Right atrium auricular region (tissue), 2 donors: Measurements from ENCODE around the gene DEFB125. TPM values are rescaled to one million over a fixed set of nuclear protein-coding genes. Genes with fewer than 3 reads are reported as not detected.

Experiments used
- DNase-seq: peaks from one replicate; pipeline ENCODE4 v3.0.0-alpha.2; 2019; ENCODE audit warnings: low spot score
- H3K27ac ChIP-seq, 2 donors: fragments of 200-600 bp; sonication (generic); 1 replicate in 1 of 2; 2 replicates in 1 of 2; pipeline ENCODE4 v1.5.1; 2016 to 2019
- H3K27me3 ChIP-seq, 2 donors: fragments of 200-600 bp; sonication (generic); one replicate each; pipeline versions ENCODE4 v1.5.1 to v1.6.0; 2017 to 2019
- H3K36me3 ChIP-seq: fragments of 200-600 bp; sonication (generic); one replicate; pipeline ENCODE4 v1.5.1; 2016
- H3K4me1 ChIP-seq, 2 donors: fragments of 200-600 bp; sonication (generic); one replicate each; pipeline versions ENCODE4 v1.5.1 to v1.6.0; 2017 to 2019
- H3K4me3 ChIP-seq, 2 donors: fragments of 200-600 bp; sonication (generic); 1 replicate in 1 of 2; 2 replicates in 1 of 2; pipeline ENCODE4 v1.5.1; 2017 to 2019; ENCODE audit warnings: mild to moderate bottlenecking in 1 of 2, moderate library complexity in 1 of 2
- H3K9me3 ChIP-seq, 2 donors: fragments of 200-600 bp; sonication (generic); one replicate each; pipeline ENCODE4 v1.5.1; 2019
- CTCF ChIP-seq, 2 donors: fragments of 200-600 bp; sonication (generic); IDR thresholded peaks; one replicate each; pipeline ENCODE4 v1.5.1; 2019; ENCODE audit warnings: antibody characterized with exemption in 2 of 2
- total RNA-seq, 2 donors: library from RNA; depleted of rRNA; stranded (reverse); fragments of >200 nt; gene quantifications; one replicate each; pipeline ENCODE4 v1.1.0, GENCODE V29; 2016

The DEFB125 gene
- total RNA-seq, 2 donors from 2014 or later: not detected

GRCh38 chr20:64026-64603, 23.4 kb upstream of the DEFB125 start:
- Histone ChIP-seq H3K36me3 (no peaks in the 10 kb centered on the region), H3K9me3 (no peaks in the 10 kb centered on the region), H3K4me3 (no peak overlapping the region), H3K4me1 (no peaks in the 10 kb centered on the region), H3K27me3 (no peaks in the 10 kb centered on the region), H3K27ac (no peak overlapping the region)
- DNase-seq: no peak
- no peak for TF ChIP-seq CTCF (IDR thresholded peaks at IDR 0.05)

GRCh38 chr20:64766-65322, 22.6 kb upstream of the DEFB125 start:
- Histone ChIP-seq H3K4me1 (no peaks in the 10 kb centered on the region), H3K4me3 (no peak overlapping the region), H3K27me3 (no peaks in the 10 kb centered on the region), H3K36me3 (no peaks in the 10 kb centered on the region), H3K27ac (no peak overlapping the region), H3K9me3 (no peaks in the 10 kb centered on the region)
- DNase-seq: no peak
- no peak for TF ChIP-seq CTCF (IDR thresholded peaks at IDR 0.05)

GRCh38 chr20:77231-77630, 10.2 kb upstream of the DEFB125 start:
- DNase-seq: no peak

GRCh38 chr20:78338-78737, 9.1 kb upstream of the DEFB125 start:
- no peaks in the 10 kb centered on the region for H3K4me1 ChIP-seq
- H3K27ac ChIP-seq: no peak overlapping the region
- no peak overlapping the region for H3K4me3 ChIP-seq
- DNase-seq: no peak
- no peaks in the 10 kb centered on the region for H3K36me3 ChIP-seq
- H3K27me3 ChIP-seq: no peaks in the 10 kb centered on the region
- peaks cover 0 to 18% of the 10 kb centered on the region in 2 donors for H3K9me3 ChIP-seq
- TF ChIP-seq CTCF (IDR thresholded peaks at IDR 0.05): no peak

More at GRCh38 chr20:77231-77630, 10.2 kb upstream of the DEFB125 start:
- H3K9me3 ChIP-seq: peaks cover 0 to 18% of the 10 kb centered on the region in 2 donors
- H3K27ac ChIP-seq: no peak overlapping the region
- no peaks in the 10 kb centered on the region for H3K27me3 ChIP-seq
- no peak overlapping the region for H3K4me3 ChIP-seq
- TF ChIP-seq CTCF (IDR thresholded peaks at IDR 0.05): no peak
- no peaks in the 10 kb centered on the region for H3K4me1 ChIP-seq
- H3K36me3 ChIP-seq: no peaks in the 10 kb centered on the region

GRCh38 chr20:79565-79964, 7.9 kb upstream of the DEFB125 start:
- Histone ChIP-seq H3K36me3 (no peaks in the 10 kb centered on the region), H3K9me3 (peaks cover 0 to 14% of the 10 kb centered on the region in 2 donors), H3K4me3 (no peak overlapping the region), H3K27ac (no peak overlapping the region), H3K27me3 (no peaks in the 10 kb centered on the region), H3K4me1 (no peaks in the 10 kb centered on the region)
- no peak for DNase-seq
- no peak for TF ChIP-seq CTCF (IDR thresholded peaks at IDR 0.05)

GRCh38 chr20:90651-91050, 3.2 kb downstream of the DEFB125 start:
- H3K27me3 ChIP-seq: no peaks in the 10 kb centered on the region
- H3K9me3 ChIP-seq: peaks cover 3 to 25% of the 10 kb centered on the region in 2 donors
- no peak for DNase-seq
- no peak for TF ChIP-seq CTCF (IDR thresholded peaks at IDR 0.05)
- no peak overlapping the region for H3K27ac ChIP-seq
- no peaks in the 10 kb centered on the region for H3K36me3 ChIP-seq
- H3K4me3 ChIP-seq: no peak overlapping the region
- no peaks in the 10 kb centered on the region for H3K4me1 ChIP-seq
